A549 (cell line): Measurements from ENCODE around the gene MBOAT2.

Source experiments
- CEBPB ChIP-seq, 2 experiments: fragments of >200 bp in 1 of 2; sonication (Bioruptor Twin) in 1 of 2; formaldehyde crosslinking in 1 of 2; IDR thresholded peaks; 2 replicates each; pipeline ENCODE4 v1.6.1; 2012 to 2016
- JUN ChIP-seq, 2 experiments: fragments of >200 bp; sonication (Bioruptor Twin); formaldehyde crosslinking; IDR thresholded peaks; 2 replicates in 1 of 2; 3 replicates in 1 of 2; pipeline ENCODE4 v1.6.1; 2016 to 2017
- POLR2AphosphoS2 ChIP-seq: conservative IDR thresholded peaks from 2 replicates; pipeline ENCODE4 v1.6.1; 2012; ENCODE audit warnings: low read length, improper control_type of control experiment, inconsistent platforms
- RARB ChIP-seq: fragments of 250-450 bp; sonication (Bioruptor Pico); IDR thresholded peaks from 2 replicates; pipeline ENCODE4 v1.8.0; 2021; ENCODE audit warnings: mild to moderate bottlenecking, moderate library complexity
- TF ChIP-seq, protein P1 (sequence below): fragments of >200 bp; sonication (Bioruptor Twin); formaldehyde crosslinking; IDR thresholded peaks from 3 replicates; pipeline ENCODE4 v1.5.1; 2016
- TF ChIP-seq, protein P2 (sequence below): fragments of 200-600 bp; sonication (generic); IDR thresholded peaks from 2 replicates; pipeline ENCODE4 v1.6.1; 2016; ENCODE audit warnings: antibody characterized with exemption, mild to moderate bottlenecking, moderate library complexity

- TF ChIP-seq CEBPB (IDR thresholded peaks at IDR 0.05): no peak
- TF ChIP-seq, protein P1, sequence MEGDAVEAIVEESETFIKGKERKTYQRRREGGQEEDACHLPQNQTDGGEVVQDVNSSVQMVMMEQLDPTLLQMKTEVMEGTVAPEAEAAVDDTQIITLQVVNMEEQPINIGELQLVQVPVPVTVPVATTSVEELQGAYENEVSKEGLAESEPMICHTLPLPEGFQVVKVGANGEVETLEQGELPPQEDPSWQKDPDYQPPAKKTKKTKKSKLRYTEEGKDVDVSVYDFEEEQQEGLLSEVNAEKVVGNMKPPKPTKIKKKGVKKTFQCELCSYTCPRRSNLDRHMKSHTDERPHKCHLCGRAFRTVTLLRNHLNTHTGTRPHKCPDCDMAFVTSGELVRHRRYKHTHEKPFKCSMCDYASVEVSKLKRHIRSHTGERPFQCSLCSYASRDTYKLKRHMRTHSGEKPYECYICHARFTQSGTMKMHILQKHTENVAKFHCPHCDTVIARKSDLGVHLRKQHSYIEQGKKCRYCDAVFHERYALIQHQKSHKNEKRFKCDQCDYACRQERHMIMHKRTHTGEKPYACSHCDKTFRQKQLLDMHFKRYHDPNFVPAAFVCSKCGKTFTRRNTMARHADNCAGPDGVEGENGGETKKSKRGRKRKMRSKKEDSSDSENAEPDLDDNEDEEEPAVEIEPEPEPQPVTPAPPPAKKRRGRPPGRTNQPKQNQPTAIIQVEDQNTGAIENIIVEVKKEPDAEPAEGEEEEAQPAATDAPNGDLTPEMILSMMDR: no peak
- no peak for TF ChIP-seq RARB
- TF ChIP-seq, protein P2, sequence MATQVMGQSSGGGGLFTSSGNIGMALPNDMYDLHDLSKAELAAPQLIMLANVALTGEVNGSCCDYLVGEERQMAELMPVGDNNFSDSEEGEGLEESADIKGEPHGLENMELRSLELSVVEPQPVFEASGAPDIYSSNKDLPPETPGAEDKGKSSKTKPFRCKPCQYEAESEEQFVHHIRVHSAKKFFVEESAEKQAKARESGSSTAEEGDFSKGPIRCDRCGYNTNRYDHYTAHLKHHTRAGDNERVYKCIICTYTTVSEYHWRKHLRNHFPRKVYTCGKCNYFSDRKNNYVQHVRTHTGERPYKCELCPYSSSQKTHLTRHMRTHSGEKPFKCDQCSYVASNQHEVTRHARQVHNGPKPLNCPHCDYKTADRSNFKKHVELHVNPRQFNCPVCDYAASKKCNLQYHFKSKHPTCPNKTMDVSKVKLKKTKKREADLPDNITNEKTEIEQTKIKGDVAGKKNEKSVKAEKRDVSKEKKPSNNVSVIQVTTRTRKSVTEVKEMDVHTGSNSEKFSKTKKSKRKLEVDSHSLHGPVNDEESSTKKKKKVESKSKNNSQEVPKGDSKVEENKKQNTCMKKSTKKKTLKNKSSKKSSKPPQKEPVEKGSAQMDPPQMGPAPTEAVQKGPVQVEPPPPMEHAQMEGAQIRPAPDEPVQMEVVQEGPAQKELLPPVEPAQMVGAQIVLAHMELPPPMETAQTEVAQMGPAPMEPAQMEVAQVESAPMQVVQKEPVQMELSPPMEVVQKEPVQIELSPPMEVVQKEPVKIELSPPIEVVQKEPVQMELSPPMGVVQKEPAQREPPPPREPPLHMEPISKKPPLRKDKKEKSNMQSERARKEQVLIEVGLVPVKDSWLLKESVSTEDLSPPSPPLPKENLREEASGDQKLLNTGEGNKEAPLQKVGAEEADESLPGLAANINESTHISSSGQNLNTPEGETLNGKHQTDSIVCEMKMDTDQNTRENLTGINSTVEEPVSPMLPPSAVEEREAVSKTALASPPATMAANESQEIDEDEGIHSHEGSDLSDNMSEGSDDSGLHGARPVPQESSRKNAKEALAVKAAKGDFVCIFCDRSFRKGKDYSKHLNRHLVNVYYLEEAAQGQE: no peak
- TF ChIP-seq JUN (IDR thresholded peaks at IDR 0.05): no peak
- no peak for TF ChIP-seq POLR2AphosphoS2
Measured at GRCh38 chr2:8935982-8936381, 67.5 kb downstream of the MBOAT2 start.
